Liver (tissue), 3 donors: ENCODE data around the gene LLGL2.

Source experiments
- FOXA2 ChIP-seq: IDR thresholded peaks from 2 replicates; pipeline ENCODE4 v1.6.1; 2016; ENCODE audit warnings: antibody characterized with exemption
- HNF4G ChIP-seq: IDR thresholded peaks from 2 replicates; pipeline ENCODE4 v1.6.1; 2016; ENCODE audit warnings: antibody characterized with exemption
- JUND ChIP-seq, 2 donors: IDR thresholded peaks; 2 replicates each; pipeline ENCODE4 v1.6.1; 2016; ENCODE audit warnings: antibody characterized with exemption in 2 of 2
- MAX ChIP-seq: IDR thresholded peaks from 2 replicates; pipeline ENCODE4 v1.6.1; 2016; ENCODE audit warnings: antibody characterized with exemption
- RAD21 ChIP-seq, 2 donors: IDR thresholded peaks; 2 replicates each; pipeline ENCODE4 v1.6.1; 2016; ENCODE audit warnings: antibody characterized with exemption in 2 of 2, mild to moderate bottlenecking in 2 of 2
- REST ChIP-seq: IDR thresholded peaks from 2 replicates; pipeline ENCODE4 v1.6.1; 2016; ENCODE audit warnings: antibody characterized with exemption, mild to moderate bottlenecking
- RXRA ChIP-seq, 2 donors: IDR thresholded peaks; 2 replicates each; pipeline ENCODE4 v1.6.1; 2017 to 2018; ENCODE audit warnings: antibody characterized with exemption in 2 of 2, mild to moderate bottlenecking in 1 of 2
- SP1 ChIP-seq: IDR thresholded peaks from 2 replicates; pipeline ENCODE4 v1.6.1; 2018; ENCODE audit warnings: antibody characterized with exemption, mild to moderate bottlenecking
- TAF1 ChIP-seq: conservative IDR thresholded peaks from 2 replicates; pipeline ENCODE4 v1.6.1; 2016; ENCODE audit warnings: antibody characterized with exemption, mild to moderate bottlenecking
- YY1 ChIP-seq: IDR thresholded peaks from 2 replicates; pipeline ENCODE4 v1.6.1; 2016; ENCODE audit warnings: antibody characterized with exemption, mild to moderate bottlenecking
- TF ChIP-seq, protein P1 (sequence below): fragments of 150-350 bp; IDR thresholded peaks from 2 replicates; pipeline ENCODE4 v1.5.1; 2017; ENCODE audit warnings: improper control_type of control experiment, low read depth, low read length; ENCODE audit not compliant: missing input control
- donor health status: healthy.
- donor health status: healthy.

DNA sequence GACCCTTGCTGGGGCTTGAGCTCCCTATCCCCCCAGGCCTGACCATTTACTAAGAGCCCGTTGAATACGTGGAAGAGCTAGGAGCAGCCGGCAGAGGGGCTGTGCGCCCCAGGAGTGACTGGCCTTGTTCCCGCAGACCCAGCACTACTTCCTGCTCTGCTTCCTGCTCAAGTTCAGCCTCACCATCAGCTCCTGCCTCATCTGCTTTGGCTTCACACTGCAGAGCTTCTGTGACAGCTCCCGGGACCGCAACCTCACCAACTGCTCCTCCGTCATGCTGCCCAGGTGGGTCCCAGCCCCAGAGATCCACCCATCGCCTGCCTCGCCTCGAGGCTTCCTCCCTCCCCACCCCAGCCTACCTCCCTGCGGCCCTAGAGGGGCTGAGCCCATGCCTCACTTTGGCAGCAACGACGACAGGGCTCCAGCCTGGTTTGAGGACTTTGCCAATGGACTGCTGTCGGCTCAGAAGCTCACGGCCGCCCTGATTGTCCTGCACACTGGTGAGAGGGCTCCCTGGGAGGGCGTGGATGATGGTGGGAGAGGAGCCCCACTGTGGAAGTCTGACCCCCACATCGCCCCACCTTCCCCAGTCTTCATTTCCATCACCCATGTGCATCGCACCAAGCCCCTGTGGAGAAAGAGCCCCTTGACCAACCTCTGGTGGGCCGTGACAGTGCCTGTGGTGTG, 27.3 kb upstream of the LLGL2 start:
- TF ChIP-seq REST: no peak
- no peak for TF ChIP-seq TAF1
- no peak for TF ChIP-seq YY1
- TF ChIP-seq, protein P1, sequence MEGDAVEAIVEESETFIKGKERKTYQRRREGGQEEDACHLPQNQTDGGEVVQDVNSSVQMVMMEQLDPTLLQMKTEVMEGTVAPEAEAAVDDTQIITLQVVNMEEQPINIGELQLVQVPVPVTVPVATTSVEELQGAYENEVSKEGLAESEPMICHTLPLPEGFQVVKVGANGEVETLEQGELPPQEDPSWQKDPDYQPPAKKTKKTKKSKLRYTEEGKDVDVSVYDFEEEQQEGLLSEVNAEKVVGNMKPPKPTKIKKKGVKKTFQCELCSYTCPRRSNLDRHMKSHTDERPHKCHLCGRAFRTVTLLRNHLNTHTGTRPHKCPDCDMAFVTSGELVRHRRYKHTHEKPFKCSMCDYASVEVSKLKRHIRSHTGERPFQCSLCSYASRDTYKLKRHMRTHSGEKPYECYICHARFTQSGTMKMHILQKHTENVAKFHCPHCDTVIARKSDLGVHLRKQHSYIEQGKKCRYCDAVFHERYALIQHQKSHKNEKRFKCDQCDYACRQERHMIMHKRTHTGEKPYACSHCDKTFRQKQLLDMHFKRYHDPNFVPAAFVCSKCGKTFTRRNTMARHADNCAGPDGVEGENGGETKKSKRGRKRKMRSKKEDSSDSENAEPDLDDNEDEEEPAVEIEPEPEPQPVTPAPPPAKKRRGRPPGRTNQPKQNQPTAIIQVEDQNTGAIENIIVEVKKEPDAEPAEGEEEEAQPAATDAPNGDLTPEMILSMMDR: no peak
- TF ChIP-seq JUND (IDR thresholded peaks at IDR 0.05): no peak
- TF ChIP-seq RXRA (IDR thresholded peaks at IDR 0.05): no peak
- no peak for TF ChIP-seq SP1
- TF ChIP-seq RAD21 (IDR thresholded peaks at IDR 0.05): no peak
- no peak for TF ChIP-seq MAX
- no peak for TF ChIP-seq FOXA2
- no peak for TF ChIP-seq HNF4G
